Activated CD4-positive, alpha-beta T cell treated with anti-CD3 and anti-CD28 coated beads, Interleukin-2, amount 10 ng/mL, durations not matched to agents 24 days and 14 days (primary cell): ENCODE results near the gene AARSD1. TPM values are rescaled to one million over a fixed set of nuclear protein-coding genes. Genes with fewer than 3 reads are reported as not detected.

Source experiments
- total RNA-seq: library from RNA; stranded (reverse); gene quantifications from 2 replicates; pipeline ENCODE4 v1.2.3, GENCODE V29; 2022

Gene AARSD1
- total RNA-seq, 1 donor from 2014 or later = 78.2 TPM

Other genes with a start within 250 kb of the AARSD1 start
- 39.5 and 39.6 TPM in 2 replicates for gene EZH1, start 219.4 kb downstream of the AARSD1 start, total RNA-seq
- gene RAMP2, start 203.2 kb downstream of the AARSD1 start, total RNA-seq = not detected in 2 replicates
- gene VPS25, start 191.0 kb downstream of the AARSD1 start, total RNA-seq = 89.5 and 93.7 TPM in 2 replicates
- gene WNK4, start 183.8 kb downstream of the AARSD1 start, total RNA-seq = 0.12 TPM in 2 replicates
- gene COA3, start 165.8 kb downstream of the AARSD1 start, total RNA-seq = 50.4 and 50.7 TPM in 2 replicates
- gene CNTD1, start 165.6 kb downstream of the AARSD1 start, total RNA-seq = not detected in 2 replicates
- gene BECN1, start 140.2 kb downstream of the AARSD1 start, total RNA-seq = 94.1 and 106 TPM in 2 replicates
- gene PSME3, start 131.1 kb downstream of the AARSD1 start, total RNA-seq = 232 and 250 TPM in 2 replicates
- gene AOC2, start 119.9 kb downstream of the AARSD1 start, total RNA-seq = 3.3 and 4.2 TPM in 2 replicates
- 1.8 and 2.2 TPM in 2 replicates for gene AOC3, start 113.3 kb downstream of the AARSD1 start, total RNA-seq
- gene G6PC1, start 63.7 kb downstream of the AARSD1 start, total RNA-seq = not detected in 2 replicates
- 0.66 and 1.4 TPM in 2 replicates for gene PTGES3L, start 15.6 kb upstream of the AARSD1 start, total RNA-seq
- gene RUNDC1, start 16.1 kb upstream of the AARSD1 start, total RNA-seq = 20.2 and 20.5 TPM in 2 replicates
- gene RPL27, start 34.0 kb upstream of the AARSD1 start, total RNA-seq = 1,178 and 1,206 TPM in 2 replicates
- gene IFI35, start 42.3 kb upstream of the AARSD1 start, total RNA-seq = 51.9 and 55.2 TPM in 2 replicates
- 17.9 and 18.8 TPM in 2 replicates for gene VAT1, start 57.9 kb upstream of the AARSD1 start, total RNA-seq
- 0.07 TPM in 2 replicates for gene RND2, start 60.8 kb upstream of the AARSD1 start, total RNA-seq
- gene BRCA1, start 160.9 kb upstream of the AARSD1 start, total RNA-seq = 88.1 and 93.3 TPM in 2 replicates
- gene NBR1, start 206.8 kb upstream of the AARSD1 start, total RNA-seq = 51.2 and 53.5 TPM in 2 replicates
- gene TMEM106A, start 247.4 kb upstream of the AARSD1 start, total RNA-seq = 17.9 and 19.1 TPM in 2 replicates